GM21423 (cell line): Measurements from ENCODE around the gene CIAO3.

Experiments used
- ATAC-seq: cut with Tn5 transposase; IDR thresholded peaks from one replicate; pipeline ENCODE4 v1.9.1; 2021; ENCODE audit warnings: mild to moderate bottlenecking, moderate library complexity; ENCODE audit not compliant: unreplicated experiment

The CIAO3 gene

DNA sequence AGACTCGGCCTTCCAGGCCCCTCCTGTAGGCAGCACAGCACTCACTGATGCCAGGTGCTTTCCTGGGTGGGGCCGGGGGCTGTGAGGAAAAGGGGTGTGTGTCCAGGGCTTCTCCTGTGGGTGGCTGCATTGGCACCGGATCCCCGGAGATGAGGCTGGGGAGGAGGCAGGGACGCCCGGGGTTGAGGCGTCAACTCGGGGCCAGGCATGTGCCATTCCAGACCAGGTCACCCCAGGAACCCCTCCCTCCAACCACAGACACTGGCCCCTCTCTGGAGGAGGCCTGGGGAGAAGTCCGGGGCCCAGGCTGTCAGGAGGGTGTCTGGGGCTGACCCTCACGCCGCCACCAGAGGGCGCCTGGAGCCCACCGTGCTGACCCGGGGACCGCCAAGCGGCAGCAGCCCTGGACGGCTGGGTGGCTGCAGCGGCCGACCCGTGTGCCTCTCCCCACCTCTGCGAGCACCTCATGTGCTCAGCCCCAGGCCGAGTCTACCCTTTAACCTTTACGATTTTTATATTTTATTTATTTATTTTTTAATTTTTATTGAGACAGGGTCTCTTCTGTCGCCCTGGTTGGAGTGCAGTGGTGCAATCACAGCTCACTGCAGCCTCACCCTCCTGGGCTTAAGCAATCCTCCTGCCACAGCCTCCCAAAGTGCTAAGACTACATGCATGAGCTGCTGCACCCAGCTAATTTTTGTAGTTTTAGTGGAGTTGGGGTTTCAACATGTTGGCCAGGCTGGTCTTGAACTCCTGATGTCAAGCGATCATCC is 29.1 kb downstream of the CIAO3 start:
- ATAC-seq: no peak

DNA sequence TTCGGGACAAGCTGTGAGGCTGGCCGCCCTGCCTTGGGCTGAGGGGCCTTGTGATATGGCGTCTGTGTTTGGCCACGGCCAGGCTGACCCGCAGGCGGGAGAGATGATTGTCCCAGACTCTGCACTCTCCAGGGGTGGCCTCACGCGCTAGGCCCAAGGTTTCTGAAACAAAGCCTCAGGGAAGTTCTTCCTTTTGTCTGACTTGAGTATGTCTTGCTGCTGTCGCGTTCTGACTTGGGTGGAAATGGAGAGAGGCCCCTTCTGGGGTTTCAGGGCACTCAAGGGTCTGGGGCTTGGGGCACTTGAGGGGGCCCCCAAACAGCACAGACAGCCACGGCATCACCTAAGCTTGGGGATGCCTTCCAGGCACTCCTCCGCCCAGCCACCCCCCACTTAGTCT is 29.7 kb downstream of the CIAO3 start:
- no peak for ATAC-seq

- ATAC-seq: no peak
Measured at GRCh38 chr16:710500-711075, 30.2 kb downstream of the CIAO3 start.

DNA sequence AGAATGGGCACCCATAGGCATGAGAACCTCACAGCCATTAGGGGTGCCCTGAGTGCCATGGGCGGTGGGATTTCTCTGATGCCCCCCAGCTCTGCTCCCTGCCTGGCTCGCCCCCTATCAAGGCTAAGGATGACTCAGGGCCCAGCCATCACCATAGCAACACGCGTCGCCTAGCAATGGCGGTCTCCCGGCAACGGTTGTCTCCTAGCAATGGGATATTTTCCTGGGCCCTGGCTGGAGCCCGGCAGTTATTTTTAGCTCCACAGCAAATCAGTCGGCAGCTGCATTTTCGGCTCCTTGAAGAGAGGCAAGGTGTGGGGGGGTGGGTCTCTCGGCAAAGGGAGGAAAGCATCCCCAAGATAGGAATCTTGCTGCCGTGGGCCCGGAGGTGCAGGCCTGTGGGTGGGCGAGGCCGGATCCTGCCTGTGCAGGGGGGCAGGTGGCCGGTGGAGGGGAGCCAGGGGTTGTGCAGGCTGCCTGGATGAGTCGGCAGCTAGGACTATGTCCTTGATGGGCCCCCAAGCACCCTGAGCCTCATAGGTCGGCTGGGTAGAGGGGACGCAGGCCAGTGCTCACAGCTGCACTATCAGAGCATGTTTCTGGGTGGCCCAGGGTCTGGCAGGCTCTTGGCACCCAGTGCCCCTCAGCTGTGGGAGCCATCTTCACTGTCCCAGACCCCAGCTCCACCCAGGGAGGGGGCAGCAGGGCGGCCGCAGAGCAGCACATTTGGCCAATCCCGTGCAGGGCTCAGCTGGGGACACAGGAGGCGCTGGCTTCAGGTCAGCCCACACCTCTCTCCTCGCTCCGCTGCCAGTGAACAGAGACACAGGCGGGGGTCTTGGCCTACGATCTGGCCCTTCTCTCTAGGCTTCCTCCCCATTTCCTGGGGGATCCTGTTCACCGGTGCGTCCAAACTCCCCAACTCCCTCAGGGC is 31.0 kb downstream of the CIAO3 start:
- ATAC-seq: no peak

GRCh38 chr16:708959-709358 is 31.8 kb downstream of the CIAO3 start:
- ATAC-seq: no peak

DNA sequence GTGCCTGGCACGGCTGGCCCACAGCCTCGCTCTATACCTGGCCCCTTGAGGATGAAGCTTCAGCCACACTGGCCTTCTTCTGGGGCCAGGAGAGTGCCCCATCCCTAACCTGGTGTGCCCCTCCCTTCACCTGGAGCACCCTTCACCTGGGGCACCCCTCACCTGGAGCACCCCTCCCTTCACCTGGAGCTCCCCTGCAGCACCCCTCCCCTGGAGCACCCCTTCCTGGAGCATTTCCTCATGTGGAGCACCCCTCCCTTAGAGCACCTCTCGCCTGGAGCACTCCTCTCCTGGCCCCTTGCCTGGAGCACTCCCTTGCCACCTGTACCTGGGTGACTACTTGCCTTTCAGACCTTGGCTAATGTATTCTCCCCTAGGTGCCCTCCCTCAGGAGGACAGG is 32.8 kb downstream of the CIAO3 start:
- ATAC-seq: no peak

- no peak for ATAC-seq
Measured at GRCh38 chr16:707062-707538, 33.7 kb downstream of the CIAO3 start.

DNA sequence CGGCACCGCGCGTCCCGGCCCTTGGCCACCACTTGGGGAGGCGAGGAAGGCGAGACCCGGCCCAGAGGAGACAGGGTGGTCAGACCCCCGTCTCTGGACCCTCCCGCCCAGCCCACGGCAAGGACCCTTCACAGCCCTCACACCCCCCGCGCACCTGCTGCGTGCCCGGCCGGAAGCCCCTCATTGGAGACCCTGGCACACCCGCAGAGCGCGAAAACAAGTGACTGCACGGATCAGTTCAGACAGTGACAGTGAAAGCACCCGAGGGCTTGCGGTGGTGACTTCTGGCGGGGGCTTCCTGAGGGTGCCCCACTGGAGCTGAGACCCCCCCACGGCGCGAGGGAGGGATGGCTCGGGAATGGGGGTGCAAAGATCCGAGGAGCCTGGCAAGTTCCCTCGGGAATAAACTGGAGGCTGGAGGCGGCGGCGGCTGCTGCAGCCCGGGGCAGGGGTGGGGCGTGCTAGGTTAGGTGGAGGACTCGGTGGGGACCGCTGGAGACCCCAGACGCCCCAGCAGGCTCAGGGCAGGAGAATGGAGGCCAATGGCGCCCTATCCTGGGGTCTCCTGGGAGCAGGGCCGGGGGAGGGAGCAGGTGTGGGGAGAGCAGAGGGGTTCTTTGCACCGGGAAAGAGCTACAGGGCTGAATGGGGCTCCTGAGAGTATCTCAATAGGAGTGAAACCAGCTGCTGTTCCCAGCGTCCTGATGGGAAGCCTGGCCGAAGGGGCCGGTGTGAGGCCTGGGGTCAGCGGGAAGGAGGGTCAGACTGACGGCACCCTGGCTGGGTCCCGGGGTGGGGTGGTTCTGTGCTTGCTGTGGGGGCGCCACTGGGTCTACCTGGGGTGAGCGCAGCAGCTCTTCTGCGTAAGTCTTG is 34.4 kb downstream of the CIAO3 start:
- ATAC-seq: no peak

GRCh38 chr16:705431-706188 is 35.2 kb downstream of the CIAO3 start, which contains the start of gene FBXL16:
Gene FBXL16, minus strand, starts transcription at chr16:705801. Its CDS starts 8,396 bp downstream, at chr16:697405.
- ATAC-seq: no peak

DNA sequence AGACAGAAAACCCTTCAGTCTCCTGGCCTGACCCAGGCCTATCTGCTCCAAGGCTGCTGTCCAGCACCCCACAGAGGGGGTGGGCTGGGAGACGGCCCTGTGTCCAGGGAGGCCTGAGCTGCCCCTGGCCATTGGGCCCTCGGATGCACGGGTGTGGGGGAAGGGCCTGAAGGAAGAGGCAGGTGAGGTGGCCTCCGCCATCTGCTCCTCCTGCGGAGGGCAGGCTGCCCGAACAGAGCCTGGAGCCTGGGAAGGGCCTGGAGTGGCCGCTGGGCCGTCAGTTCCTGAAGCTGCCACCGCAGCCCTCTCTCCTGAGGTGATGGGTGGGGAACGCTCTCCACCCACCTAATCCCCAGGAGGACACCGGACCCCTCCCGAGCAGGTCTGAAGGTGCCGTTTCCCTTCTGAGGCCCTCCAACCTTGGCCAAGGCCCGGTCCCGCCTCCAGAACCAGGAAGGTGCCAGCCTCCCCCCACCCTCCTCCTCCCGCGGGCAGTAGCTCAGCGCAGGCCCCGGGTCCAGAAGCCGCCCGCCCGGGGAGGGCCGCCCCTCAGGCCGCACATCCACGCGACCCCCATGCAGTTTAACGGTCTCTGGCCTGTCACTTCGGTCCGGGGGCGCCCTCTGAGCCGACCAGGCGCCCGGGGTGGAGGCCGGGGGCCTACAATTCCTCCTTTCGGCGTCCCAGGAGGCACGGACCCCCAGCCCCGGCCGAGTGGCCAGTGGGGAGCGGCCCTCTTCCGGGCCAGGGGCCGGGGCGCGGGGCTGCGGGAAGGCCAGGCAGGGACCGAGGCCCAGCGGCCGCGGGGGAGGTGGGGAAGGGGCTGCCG is 36.0 kb downstream of the CIAO3 start:
- ATAC-seq: no peak

GRCh38 chr16:704047-704446 is 36.8 kb downstream of the CIAO3 start:
- ATAC-seq: no peak

DNA sequence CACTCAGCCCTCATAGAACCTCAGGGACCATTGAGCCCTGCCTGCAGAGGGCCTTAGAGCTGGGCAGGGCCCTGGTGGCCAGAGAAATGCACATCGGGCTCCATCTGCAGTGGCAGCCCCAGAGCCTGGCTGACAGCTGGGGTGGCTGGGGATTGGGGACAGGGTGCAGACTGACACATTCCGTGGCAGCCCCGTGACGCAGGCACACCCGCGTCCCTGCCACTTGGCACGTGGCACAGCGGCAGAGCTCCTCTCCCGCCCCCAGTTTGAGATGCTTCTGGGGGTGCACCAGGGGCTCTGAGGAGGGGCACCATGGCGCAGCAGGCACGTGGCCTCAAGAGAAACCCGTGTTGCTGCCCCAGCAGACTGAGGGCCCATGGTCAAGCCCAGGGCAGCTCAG is 37.4 kb downstream of the CIAO3 start:
- no peak for ATAC-seq

DNA sequence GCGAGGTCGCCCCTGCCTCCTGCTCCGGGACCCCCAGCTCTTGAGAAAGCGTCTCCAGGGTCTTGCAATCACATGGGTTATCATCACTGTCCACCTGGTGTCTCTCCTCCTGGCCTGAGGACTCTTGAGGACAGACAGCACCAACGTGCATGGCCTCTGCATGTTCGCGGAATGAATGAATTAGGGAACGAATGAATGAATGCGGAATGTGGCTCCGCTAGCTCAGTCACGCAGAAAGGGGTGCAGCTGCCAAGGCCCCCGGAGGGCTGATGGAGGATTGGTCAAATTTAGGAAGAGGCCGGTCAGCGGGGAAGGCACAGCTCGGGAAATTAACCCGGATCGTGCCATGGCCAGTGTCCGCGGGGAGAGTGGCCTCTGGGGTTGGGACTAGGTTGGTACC is 38.5 kb downstream of the CIAO3 start:
- no peak for ATAC-seq

DNA sequence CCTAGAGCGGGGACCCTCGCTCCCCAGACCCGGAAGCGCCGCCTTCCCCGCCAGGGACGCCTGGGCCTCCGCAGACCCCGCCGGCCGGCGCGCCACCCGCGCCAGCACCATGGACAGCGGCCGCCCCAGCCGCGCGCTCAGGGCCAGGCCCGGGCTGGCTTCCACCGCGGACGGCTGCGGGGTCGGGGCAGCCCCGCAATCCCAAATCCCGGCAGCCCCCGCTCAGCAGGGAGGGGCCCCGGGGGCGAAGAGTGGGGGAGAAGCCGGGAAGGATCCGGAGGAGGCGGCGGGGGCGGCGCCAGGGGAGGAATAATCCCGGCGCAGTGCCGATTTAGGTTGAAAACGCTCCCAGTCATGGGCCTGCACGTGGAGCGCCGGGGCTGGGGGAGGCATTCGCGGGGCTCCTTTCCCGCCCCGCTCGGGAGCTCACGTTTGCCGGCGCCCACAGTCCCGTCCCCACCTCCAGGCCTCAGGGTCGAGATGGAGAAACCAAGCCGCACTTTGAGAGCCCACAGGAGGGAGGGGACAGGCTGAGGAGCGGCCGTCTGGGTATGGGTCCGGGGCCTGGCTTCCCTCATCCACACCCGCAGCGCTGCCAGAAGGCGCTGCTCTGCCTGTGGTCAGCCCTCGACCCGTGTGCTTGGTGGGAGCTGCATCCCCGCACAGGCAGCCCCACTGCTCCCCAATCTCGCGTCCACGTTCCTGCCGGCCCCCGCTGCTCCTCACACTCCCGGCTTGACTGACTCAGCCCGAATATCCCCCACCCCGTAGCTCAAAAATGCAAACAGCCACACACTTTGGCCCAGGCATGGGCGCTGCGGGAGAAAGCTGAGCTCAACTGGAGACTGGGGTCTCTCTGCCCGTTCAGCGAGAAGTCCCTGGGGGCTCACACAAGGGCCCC is 39.9 kb downstream of the CIAO3 start:
- ATAC-seq: no peak

- ATAC-seq: no peak
Measured at GRCh38 chr16:698911-699671, 41.7 kb downstream of the CIAO3 start.

GRCh38 chr16:695355-696089 is 45.3 kb downstream of the CIAO3 start:
- no peak for ATAC-seq
